ENCODE data around the gene TRIM6. TPM values are rescaled to one million over a fixed set of nuclear protein-coding genes. Genes with fewer than 3 reads are reported as not detected.

The TRIM6 gene
- total RNA-seq, 1 experiment from 2014 or later: 53.8 TPM

DNA sequence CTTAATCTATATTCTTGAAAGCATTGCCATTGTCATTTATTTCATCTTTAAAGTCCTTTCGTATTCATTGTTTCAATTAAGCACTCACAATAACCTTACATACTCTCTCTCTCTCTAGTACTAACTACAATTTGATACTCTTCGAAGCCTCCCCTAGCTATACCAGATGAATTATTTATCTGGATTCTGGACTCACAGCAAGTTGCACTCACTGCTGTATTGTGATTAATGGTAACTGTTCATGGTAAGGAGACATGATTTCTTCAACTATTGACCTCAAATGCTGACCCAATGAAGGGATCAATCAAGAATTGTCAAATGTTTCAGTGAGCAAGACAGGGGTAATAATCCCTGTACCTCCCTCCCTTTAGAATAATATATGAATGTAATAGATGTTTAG, 21.8 kb upstream of the TRIM6 start:
- Histone ChIP-seq H3K27ac (ENCODE audit: low read length) (no peak overlapping the region), H3K27me3 (ENCODE audit: control insufficient read depth, insufficient read depth, low read length) (peaks cover 4% of the 10 kb centered on the region; the same call in 1 of the 2 replicates), H3K36me3 (ENCODE audit: control insufficient read depth, insufficient read depth, low read length) (no peaks in the 10 kb centered on the region), H3K4me3 (ENCODE audit: low read depth in 2 of 2, low read length in 2 of 2) (no peak overlapping the region), H3K4me1 (ENCODE audit: control insufficient read depth, insufficient read depth, low read length) (no peaks in the 10 kb centered on the region), H3K9me3 (ENCODE audit: control insufficient read depth, insufficient read depth, low read depth, low read length) (no peaks in the 10 kb centered on the region)
- no TSS peak for BruUV-seq (replicated peaks)
- in situ Hi-C loops (cut with HindIII; ENCODE audit: low pct_unique_long_range_greater_than_20kb, low sequenced_read_pairs) (no loop called here), intact Hi-C loops (cut with micrococcal nuclease; ENCODE audit: unreplicated experiment) (no loop called here)
- ATAC-seq (no peak), DNase-seq (ENCODE audit: low read depth, low spot score) (no peak)
- ChIA-PET CTCF (interaction anchor here (0.6 kb wide), 1 partner anchor 870 kb away, joined by 4 read pairs; no protein-coding TSS in a partner anchor), POLR2A (no interaction called here)
- no peak for TF ChIP-seq CTCF (IDR thresholded peaks at IDR 0.05)

DNA sequence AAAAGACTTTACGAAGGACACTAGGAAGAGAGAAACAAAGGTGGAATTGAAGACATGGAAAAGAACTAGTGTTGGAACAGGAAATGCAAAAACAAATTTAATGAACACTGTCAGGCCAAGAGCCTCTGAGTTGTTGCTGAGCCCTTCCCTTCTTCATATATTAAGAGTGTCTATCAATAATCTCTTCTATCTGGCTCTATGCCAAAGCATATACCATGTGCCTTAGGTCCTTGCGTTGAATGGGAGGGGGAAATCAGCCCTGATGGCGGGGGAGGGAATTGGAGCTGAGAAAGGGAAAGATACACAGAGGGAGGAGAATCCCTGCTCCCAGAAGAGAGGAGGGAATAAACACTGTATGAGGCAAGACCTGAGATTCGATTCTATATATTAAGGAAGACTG, 21.3 kb upstream of the TRIM6 start:
- ChIA-PET POLR2A (no interaction called here), CTCF (interaction anchor here (0.6 kb wide), 1 partner anchor 870 kb away, joined by 4 read pairs; no protein-coding TSS in a partner anchor)
- in situ Hi-C loops (cut with HindIII; ENCODE audit: low pct_unique_long_range_greater_than_20kb, low sequenced_read_pairs) (no loop called here), intact Hi-C loops (cut with micrococcal nuclease; ENCODE audit: unreplicated experiment) (no loop called here)
- Histone ChIP-seq H3K36me3 (ENCODE audit: control insufficient read depth, insufficient read depth, low read length) (no peaks in the 10 kb centered on the region), H3K27ac (ENCODE audit: low read length) (no peak overlapping the region), H3K9me3 (ENCODE audit: control insufficient read depth, insufficient read depth, low read depth, low read length) (no peaks in the 10 kb centered on the region), H3K4me1 (ENCODE audit: control insufficient read depth, insufficient read depth, low read length) (no peaks in the 10 kb centered on the region), H3K27me3 (ENCODE audit: control insufficient read depth, insufficient read depth, low read length) (peaks cover 4% of the 10 kb centered on the region; the same call in 1 of the 2 replicates), H3K4me3 (ENCODE audit: low read depth in 2 of 2, low read length in 2 of 2) (no peak overlapping the region)
- no TSS peak for BruUV-seq (replicated peaks)
- DNase-seq (ENCODE audit: low read depth, low spot score) (no peak), ATAC-seq (no peak)
- TF ChIP-seq CTCF (IDR thresholded peaks at IDR 0.05) (no peak), SIN3A (IDR thresholded peaks at IDR 0.05; ENCODE audit: borderline replicate concordance, insufficient read depth, low read depth, low read length) (no peak), POLR2AphosphoS5 (IDR thresholded peaks at IDR 0.05; ENCODE audit: low read depth, low read length) (no peak)
- TF ChIP-seq, protein P1, sequence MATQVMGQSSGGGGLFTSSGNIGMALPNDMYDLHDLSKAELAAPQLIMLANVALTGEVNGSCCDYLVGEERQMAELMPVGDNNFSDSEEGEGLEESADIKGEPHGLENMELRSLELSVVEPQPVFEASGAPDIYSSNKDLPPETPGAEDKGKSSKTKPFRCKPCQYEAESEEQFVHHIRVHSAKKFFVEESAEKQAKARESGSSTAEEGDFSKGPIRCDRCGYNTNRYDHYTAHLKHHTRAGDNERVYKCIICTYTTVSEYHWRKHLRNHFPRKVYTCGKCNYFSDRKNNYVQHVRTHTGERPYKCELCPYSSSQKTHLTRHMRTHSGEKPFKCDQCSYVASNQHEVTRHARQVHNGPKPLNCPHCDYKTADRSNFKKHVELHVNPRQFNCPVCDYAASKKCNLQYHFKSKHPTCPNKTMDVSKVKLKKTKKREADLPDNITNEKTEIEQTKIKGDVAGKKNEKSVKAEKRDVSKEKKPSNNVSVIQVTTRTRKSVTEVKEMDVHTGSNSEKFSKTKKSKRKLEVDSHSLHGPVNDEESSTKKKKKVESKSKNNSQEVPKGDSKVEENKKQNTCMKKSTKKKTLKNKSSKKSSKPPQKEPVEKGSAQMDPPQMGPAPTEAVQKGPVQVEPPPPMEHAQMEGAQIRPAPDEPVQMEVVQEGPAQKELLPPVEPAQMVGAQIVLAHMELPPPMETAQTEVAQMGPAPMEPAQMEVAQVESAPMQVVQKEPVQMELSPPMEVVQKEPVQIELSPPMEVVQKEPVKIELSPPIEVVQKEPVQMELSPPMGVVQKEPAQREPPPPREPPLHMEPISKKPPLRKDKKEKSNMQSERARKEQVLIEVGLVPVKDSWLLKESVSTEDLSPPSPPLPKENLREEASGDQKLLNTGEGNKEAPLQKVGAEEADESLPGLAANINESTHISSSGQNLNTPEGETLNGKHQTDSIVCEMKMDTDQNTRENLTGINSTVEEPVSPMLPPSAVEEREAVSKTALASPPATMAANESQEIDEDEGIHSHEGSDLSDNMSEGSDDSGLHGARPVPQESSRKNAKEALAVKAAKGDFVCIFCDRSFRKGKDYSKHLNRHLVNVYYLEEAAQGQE (IDR thresholded peaks at IDR 0.05; ENCODE audit: insufficient read depth in 1 of 2, low read depth in 2 of 2, low read length in 1 of 2): no peak

GRCh38 chr11:5577101-5577500, 19.3 kb upstream of the TRIM6 start:
- in situ Hi-C loops (cut with HindIII; ENCODE audit: low pct_unique_long_range_greater_than_20kb, low sequenced_read_pairs) (no loop called here), intact Hi-C loops (cut with micrococcal nuclease; ENCODE audit: unreplicated experiment) (no loop called here)
- POLR2A ChIA-PET: no interaction called here
- Histone ChIP-seq H3K27ac (ENCODE audit: low read length) (no peak overlapping the region), H3K36me3 (ENCODE audit: control insufficient read depth, insufficient read depth, low read length) (no peaks in the 10 kb centered on the region), H3K27me3 (ENCODE audit: control insufficient read depth, insufficient read depth, low read length) (peaks cover 4% of the 10 kb centered on the region; the same call in 1 of the 2 replicates), H3K4me3 (ENCODE audit: low read depth in 2 of 2, low read length in 2 of 2) (no peak overlapping the region), H3K4me1 (ENCODE audit: control insufficient read depth, insufficient read depth, low read length) (no peaks in the 10 kb centered on the region), H3K9me3 (ENCODE audit: control insufficient read depth, insufficient read depth, low read depth, low read length) (no peaks in the 10 kb centered on the region)
- TF ChIP-seq CTCF (IDR thresholded peaks at IDR 0.05) (no peak), SIN3A (IDR thresholded peaks at IDR 0.05; ENCODE audit: borderline replicate concordance, insufficient read depth, low read depth, low read length) (no peak), TCF7L2 (IDR thresholded peaks at IDR 0.05; ENCODE audit: low read depth, low read length) (no peak), POLR2AphosphoS5 (IDR thresholded peaks at IDR 0.05; ENCODE audit: low read depth, low read length) (no peak)
- TF ChIP-seq, protein P1 (IDR thresholded peaks at IDR 0.05; ENCODE audit: insufficient read depth in 1 of 2, low read depth in 2 of 2, low read length in 1 of 2): no peak
- no TSS peak for BruUV-seq (replicated peaks)
- ATAC-seq: no peak
- CTCF ChIA-PET: no interaction called here
- DNase-seq (ENCODE audit: low read depth, low spot score): no peak
